Nephron (organoid): Measurements from ENCODE around the gene DDX1.
A peak's percentile ranks its signal among the peaks of the same experiment; 100 is the strongest.

Experiments used
- H3K27ac Mint-ChIP-seq, 3 experiments: 2 replicates each; pipeline ENCODE4 v1.8.0; 2020; ENCODE audit warnings: mixed read lengths in 3 of 3, mild to moderate bottlenecking in 2 of 3, moderate library complexity in 1 of 3
- H3K27me3 Mint-ChIP-seq: 2 replicates; pipeline ENCODE4 v1.8.0; 2021; ENCODE audit warnings: low read depth, mild to moderate bottlenecking, moderate library complexity, mixed read lengths
- H3K36me3 Mint-ChIP-seq: 2 replicates; pipeline ENCODE4 v1.8.0; 2020; ENCODE audit warnings: low read depth, mixed read lengths
- H3K4me1 Mint-ChIP-seq: 2 replicates; pipeline ENCODE4 v1.8.0; 2020; ENCODE audit warnings: mixed read lengths
- H3K4me3 Mint-ChIP-seq, 3 experiments: 2 replicates each; pipeline ENCODE4 v1.8.0; 2020; ENCODE audit warnings: mild to moderate bottlenecking in 3 of 3, mixed read lengths in 3 of 3, moderate library complexity in 2 of 3
- H3K9me3 Mint-ChIP-seq: 2 replicates; pipeline ENCODE4 v1.8.0; 2020; ENCODE audit warnings: mixed read lengths
- TF ChIP-seq, protein P1 (sequence below), 3 experiments: fragments of 200-600 bp; sonication (generic); IDR thresholded peaks; one replicate each; pipeline ENCODE4 v1.5.0; 2021; ENCODE audit warnings: antibody characterized with exemption in 3 of 3; ENCODE audit not compliant: unreplicated experiment in 3 of 3

DDX1 gene

GRCh38 chr2:15579641-15580040, 12.0 kb upstream of the DDX1 start:
- Mint-ChIP-seq H3K4me1 (peaks cover 15% of the 10 kb centered on the region), H3K27ac (no peak overlapping the region), H3K4me3 (no peak overlapping the region)

GRCh38 chr2:15580451-15580850, 11.2 kb upstream of the DDX1 start:
- TF ChIP-seq, protein P1, sequence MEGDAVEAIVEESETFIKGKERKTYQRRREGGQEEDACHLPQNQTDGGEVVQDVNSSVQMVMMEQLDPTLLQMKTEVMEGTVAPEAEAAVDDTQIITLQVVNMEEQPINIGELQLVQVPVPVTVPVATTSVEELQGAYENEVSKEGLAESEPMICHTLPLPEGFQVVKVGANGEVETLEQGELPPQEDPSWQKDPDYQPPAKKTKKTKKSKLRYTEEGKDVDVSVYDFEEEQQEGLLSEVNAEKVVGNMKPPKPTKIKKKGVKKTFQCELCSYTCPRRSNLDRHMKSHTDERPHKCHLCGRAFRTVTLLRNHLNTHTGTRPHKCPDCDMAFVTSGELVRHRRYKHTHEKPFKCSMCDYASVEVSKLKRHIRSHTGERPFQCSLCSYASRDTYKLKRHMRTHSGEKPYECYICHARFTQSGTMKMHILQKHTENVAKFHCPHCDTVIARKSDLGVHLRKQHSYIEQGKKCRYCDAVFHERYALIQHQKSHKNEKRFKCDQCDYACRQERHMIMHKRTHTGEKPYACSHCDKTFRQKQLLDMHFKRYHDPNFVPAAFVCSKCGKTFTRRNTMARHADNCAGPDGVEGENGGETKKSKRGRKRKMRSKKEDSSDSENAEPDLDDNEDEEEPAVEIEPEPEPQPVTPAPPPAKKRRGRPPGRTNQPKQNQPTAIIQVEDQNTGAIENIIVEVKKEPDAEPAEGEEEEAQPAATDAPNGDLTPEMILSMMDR (IDR thresholded peaks at IDR 0.05; ENCODE audit: unreplicated experiment in 3 of 3), result no peak
- Mint-ChIP-seq H3K4me1 (peaks cover 15% of the 10 kb centered on the region), H3K4me3 (no peak overlapping the region), H3K27me3 (no peaks in the 10 kb centered on the region), H3K9me3 (no peaks in the 10 kb centered on the region), H3K27ac (no peak overlapping the region), H3K36me3 (no peaks in the 10 kb centered on the region)

More at GRCh38 chr2:15579641-15580040, 12.0 kb upstream of the DDX1 start:
- no peaks in the 10 kb centered on the region for H3K36me3 Mint-ChIP-seq
- no peaks in the 10 kb centered on the region for H3K27me3 Mint-ChIP-seq
- H3K9me3 Mint-ChIP-seq, result no peaks in the 10 kb centered on the region
- TF ChIP-seq, protein P1 (IDR thresholded peaks at IDR 0.05; ENCODE audit: unreplicated experiment in 3 of 3), result no peak

GRCh38 chr2:15582710-15583357, 8.8 kb upstream of the DDX1 start:
- Mint-ChIP-seq H3K4me3 (peak overlapping the region; percentile 5 to 34 (median 13)), H3K36me3 (no peaks in the 10 kb centered on the region), H3K4me1 (peaks cover 15% of the 10 kb centered on the region), H3K27ac (peak overlapping the region in 2 of 3 experiments; percentile 38 to 51), H3K9me3 (no peaks in the 10 kb centered on the region), H3K27me3 (no peaks in the 10 kb centered on the region)
- TF ChIP-seq, protein P1 (IDR thresholded peaks at IDR 0.05; ENCODE audit: unreplicated experiment in 3 of 3), result no peak

- Mint-ChIP-seq H3K9me3 (no peaks in the 10 kb centered on the region), H3K27me3 (no peaks in the 10 kb centered on the region), H3K4me1 (peaks cover 15% of the 10 kb centered on the region), H3K36me3 (no peaks in the 10 kb centered on the region), H3K4me3 (no peak overlapping the region), H3K27ac (peak overlapping the region in 1 of 3 experiments; percentile 51)
- TF ChIP-seq, protein P1 (IDR thresholded peaks at IDR 0.05; ENCODE audit: unreplicated experiment in 3 of 3), result no peak
Observed at GRCh38 chr2:15583826-15584225, 7.8 kb upstream of the DDX1 start.

DNA sequence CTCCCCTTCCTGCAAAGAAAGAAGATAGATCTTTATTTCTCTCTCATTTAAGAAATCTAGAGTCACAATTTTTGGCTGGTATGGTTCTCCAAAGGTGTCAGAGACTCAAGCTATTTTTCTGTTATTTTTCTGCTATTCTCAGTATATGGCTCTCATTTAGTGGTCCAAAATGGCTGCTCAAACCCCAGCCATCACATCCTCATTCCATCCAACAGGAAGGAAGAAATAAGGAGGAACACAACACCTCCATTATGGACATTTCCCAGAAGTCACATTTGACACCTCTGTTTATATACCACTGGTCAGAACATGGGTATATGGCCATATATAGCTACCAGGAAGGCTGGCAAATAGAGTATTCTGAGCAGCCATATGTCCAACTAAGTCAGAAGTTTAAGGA, 7.4 kb upstream of the DDX1 start:
- H3K4me3 Mint-ChIP-seq, result no peak overlapping the region
- TF ChIP-seq, protein P1 (IDR thresholded peaks at IDR 0.05; ENCODE audit: unreplicated experiment in 3 of 3), result no peak
- no peaks in the 10 kb centered on the region for H3K9me3 Mint-ChIP-seq
- no peak overlapping the region for H3K27ac Mint-ChIP-seq
- H3K36me3 Mint-ChIP-seq, result no peaks in the 10 kb centered on the region
- no peaks in the 10 kb centered on the region for H3K27me3 Mint-ChIP-seq
- H3K4me1 Mint-ChIP-seq, result peaks cover 15% of the 10 kb centered on the region
